CD14-positive monocyte (primary cell): Measurements from ENCODE around the gene MT1G. TPM values are rescaled to one million over a fixed set of nuclear protein-coding genes. Genes with fewer than 3 reads are reported as not detected.

Experiments
- DNase-seq, 3 donors: peaks; one replicate each; pipeline ENCODE4 v3.0.0-alpha.2; 2011 to 2022
- H2AFZ ChIP-seq: 2 replicates; pipeline ENCODE4 v1.6.0; 2012; ENCODE audit warnings: mild to moderate bottlenecking, low read depth, low read length, inconsistent platforms; ENCODE audit not compliant: insufficient read depth, poor library complexity, severe bottlenecking
- H3K27ac ChIP-seq, 2 donors: 1 replicate in 1 of 2; 2 replicates in 1 of 2; pipeline ENCODE4 v1.5.1; 2012 to 2013; ENCODE audit warnings: low read length in 2 of 2, control low read depth in 1 of 2, inconsistent platforms in 1 of 2, low read depth in 1 of 2, mild to moderate bottlenecking in 1 of 2
- H3K27me3 ChIP-seq, 2 donors: one replicate each; pipeline versions ENCODE4 v1.6.0 to v1.6.1; 2011 to 2013; ENCODE audit warnings: low read length in 2 of 2; ENCODE audit not compliant: control insufficient read depth in 2 of 2, insufficient read depth in 2 of 2
- H3K36me3 ChIP-seq, 2 donors: replicated peaks in 1 of 2; 1 replicate in 1 of 2; 2 replicates in 1 of 2; pipeline versions ENCODE4 v1.5.1 to v1.6.1; 2012 to 2013; ENCODE audit warnings: low read length in 2 of 2, control low read depth in 1 of 2, inconsistent platforms in 1 of 2, mild to moderate bottlenecking in 1 of 2; ENCODE audit not compliant: insufficient read depth in 2 of 2, control insufficient read depth in 1 of 2
- H3K4me1 ChIP-seq, 2 donors: 1 replicate in 1 of 2; 2 replicates in 1 of 2; pipeline versions ENCODE4 v1.5.1 to v1.6.1; 2012 to 2013; ENCODE audit warnings: low read length in 2 of 2, control low read depth in 1 of 2, inconsistent platforms in 1 of 2, mild to moderate bottlenecking in 1 of 2, moderate library complexity in 1 of 2; ENCODE audit not compliant: insufficient read depth in 2 of 2, control insufficient read depth in 1 of 2
- H3K4me2 ChIP-seq: replicated peaks from 2 replicates; pipeline ENCODE3; 2012; ENCODE audit warnings: low read length, moderate library complexity, mild to moderate bottlenecking; ENCODE audit not compliant: poor library complexity, severe bottlenecking; ENCODE audit errors: extremely low read depth
- H3K4me3 ChIP-seq, 3 experiments: fragments of 200-600 bp in 1 of 3; sonication (generic) in 1 of 3; replicated peaks in 1 of 3; 1 replicate in 2 of 3; 2 replicates in 1 of 3; pipeline ENCODE4 v1.5.1; 2011 to 2013; ENCODE audit warnings: low read length in 3 of 3, mild to moderate bottlenecking in 3 of 3, control low read depth in 2 of 3, low read depth in 2 of 3, inconsistent platforms in 1 of 3, moderate library complexity in 1 of 3
- H3K79me2 ChIP-seq: 2 replicates; pipeline ENCODE4 v1.6.0; 2012; ENCODE audit warnings: mild to moderate bottlenecking, control low read depth, inconsistent platforms, low read length, moderate library complexity; ENCODE audit not compliant: insufficient read depth
- H3K9ac ChIP-seq: 2 replicates; pipeline ENCODE4 v1.6.0; 2017; ENCODE audit warnings: low read length, mild to moderate bottlenecking; ENCODE audit not compliant: insufficient read depth, poor library complexity, severe bottlenecking
- H3K9me3 ChIP-seq, 2 donors: replicated peaks in 1 of 2; 1 replicate in 1 of 2; 2 replicates in 1 of 2; pipeline versions ENCODE4 v1.5.1 to v1.6.1; 2012 to 2013; ENCODE audit warnings: low read length in 2 of 2, control low read depth in 1 of 2; ENCODE audit not compliant: control insufficient read depth in 1 of 2, insufficient read depth in 1 of 2
- H4K20me1 ChIP-seq: 2 replicates; pipeline ENCODE4 v1.6.0; 2012; ENCODE audit warnings: mild to moderate bottlenecking, low read length, control low read depth, moderate library complexity; ENCODE audit not compliant: insufficient read depth
- H3K27ac Mint-ChIP-seq, 7 donors: one replicate each; pipeline ENCODE4 v1.8.0; 2020; ENCODE audit warnings: mild to moderate bottlenecking in 7 of 7, mixed read lengths in 7 of 7, moderate library complexity in 6 of 7, inconsistent platforms in 2 of 7
- H3K27me3 Mint-ChIP-seq, 3 donors: one replicate each; pipeline ENCODE4 v1.8.0; 2021 to 2022; ENCODE audit warnings: low read depth in 3 of 3, mild to moderate bottlenecking in 3 of 3, mixed read lengths in 3 of 3, moderate library complexity in 3 of 3, inconsistent platforms in 1 of 3
- H3K36me3 Mint-ChIP-seq, 2 donors: one replicate each; pipeline ENCODE4 v1.8.0; 2020; ENCODE audit warnings: mixed read lengths in 2 of 2, inconsistent platforms in 1 of 2, mild to moderate bottlenecking in 1 of 2
- H3K4me1 Mint-ChIP-seq: one replicate; pipeline ENCODE4 v1.8.0; 2020; ENCODE audit warnings: mild to moderate bottlenecking, mixed read lengths
- H3K4me3 Mint-ChIP-seq, 2 donors: one replicate each; pipeline ENCODE4 v1.8.0; 2020; ENCODE audit warnings: mild to moderate bottlenecking in 2 of 2, mixed read lengths in 2 of 2, moderate library complexity in 1 of 2
- H3K9me3 Mint-ChIP-seq, 7 donors: one replicate each; pipeline ENCODE4 v1.8.0; 2020 to 2022; ENCODE audit warnings: mixed read lengths in 7 of 7, mild to moderate bottlenecking in 6 of 7, moderate library complexity in 6 of 7, inconsistent platforms in 2 of 7
- CTCF ChIP-seq: fragments of 200-600 bp; IDR thresholded peaks from one replicate; pipeline ENCODE4 v1.8.0; 2022; ENCODE audit warnings: antibody characterized with exemption, mild to moderate bottlenecking
- WGBS: methylation state at CpG from one replicate; pipeline ENCODE4 v1.1.5; 2013; ENCODE audit warnings: missing lambda C conversion rate; ENCODE audit not compliant: insufficient coverage; 5-methylcytosine and 5-hydroxymethylcytosine counted together
- intact Hi-C, 2 donors: fragments of 100-400 bp; cut with micrococcal nuclease; formaldehyde crosslinking; loops; one replicate each; pipeline versions ENCODE4 v1.15.0 to v1.15.1; 2023
- polyA plus RNA-seq, 3 donors: library from polyadenylated mRNA; depleted of rRNA in 1 of 3; unstranded in 2 of 3; stranded (reverse) in 1 of 3; fragments of 300-500 nt in 2 of 3; fragments of >200 nt in 1 of 3; fragmentation: Illumina TruSeq in 2 of 3; gene quantifications; 1 replicate in 2 of 3; 2 replicates in 1 of 3; pipeline ENCODE4 v1.2.3, GENCODE V29; 2012 to 2021

The MT1G gene
- polyA plus RNA-seq, 3 donors: 1.1 to 1.4 TPM; not detected in 1

- H3K79me2 ChIP-seq: no peaks in the 10 kb centered on the region
- 100% methylated on average over 1 of the region's 10 CpGs for WGBS
- H3K9me3 ChIP-seq: peaks cover 0 to 40% of the 10 kb centered on the region in 2 donors
- H3K4me3 Mint-ChIP-seq: peak overlapping the region in 1 of 2 donors; percentile 94
- no peak overlapping the region for H3K9ac ChIP-seq
- H3K36me3 ChIP-seq: no peaks in the 10 kb centered on the region
- no peak overlapping the region for H3K27ac Mint-ChIP-seq
- H3K27me3 ChIP-seq: peaks cover 55 to 84% of the 10 kb centered on the region in 2 donors
- H3K4me1 ChIP-seq: peaks cover 10 to 20% of the 10 kb centered on the region in 2 donors
- H3K4me3 ChIP-seq: no peak overlapping the region
- no peak overlapping the region for H3K4me2 ChIP-seq
- no peak for DNase-seq
- no peak overlapping the region for H3K27ac ChIP-seq
- TF ChIP-seq CTCF: no peak
- H2AFZ ChIP-seq: no peak overlapping the region
- intact Hi-C loops: no loop called here
- H3K36me3 Mint-ChIP-seq: peaks cover 0 to 9% of the 10 kb centered on the region in 2 donors
- H4K20me1 ChIP-seq: no peaks in the 10 kb centered on the region
- peaks cover 35% of the 10 kb centered on the region for H3K4me1 Mint-ChIP-seq
- H3K27me3 Mint-ChIP-seq: peaks cover 72 to 93% (median 89%) of the 10 kb centered on the region in 3 donors
- peaks cover 0 to 23% (median 8%) of the 10 kb centered on the region in 7 donors for H3K9me3 Mint-ChIP-seq
Observed at GRCh38 chr16:56631197-56631596, 36.7 kb downstream of the MT1G start.

GRCh38 chr16:56630134-56630533 is 37.7 kb downstream of the MT1G start:
- H3K79me2 ChIP-seq: no peaks in the 10 kb centered on the region
- intact Hi-C loops: no loop called here
- H3K27ac Mint-ChIP-seq: no peak overlapping the region
- no peak overlapping the region for H2AFZ ChIP-seq
- TF ChIP-seq CTCF: no peak
- peaks cover 20 to 30% of the 10 kb centered on the region in 2 donors for H3K4me1 ChIP-seq
- H3K4me3 Mint-ChIP-seq: peak overlapping the region in 1 of 2 donors; percentile 53
- H3K36me3 ChIP-seq: no peaks in the 10 kb centered on the region
- H3K9ac ChIP-seq: no peak overlapping the region
- H3K9me3 Mint-ChIP-seq: peaks cover 0 to 23% (median 6%) of the 10 kb centered on the region in 7 donors
- no peak overlapping the region for H3K4me3 ChIP-seq
- H3K9me3 ChIP-seq: peaks cover 0 to 30% of the 10 kb centered on the region in 2 donors
- peaks cover 44 to 84% of the 10 kb centered on the region in 2 donors for H3K27me3 ChIP-seq
- 17% methylated on average over 2 of the region's 3 CpGs for WGBS
- H3K27me3 Mint-ChIP-seq: peaks cover 73 to 93% (median 88%) of the 10 kb centered on the region in 3 donors
- no peak overlapping the region for H3K4me2 ChIP-seq
- H3K27ac ChIP-seq: no peak overlapping the region
- H3K4me1 Mint-ChIP-seq: peaks cover 38% of the 10 kb centered on the region
- peak in 1 of 3 donors; percentile 26 for DNase-seq
- H3K36me3 Mint-ChIP-seq: peaks cover 0 to 9% of the 10 kb centered on the region in 2 donors
- H4K20me1 ChIP-seq: no peaks in the 10 kb centered on the region
